Vagina (tissue), 2 donors: Measurements from ENCODE around the gene KIF16B. TPM values are rescaled to one million over a fixed set of nuclear protein-coding genes. Genes with fewer than 3 reads are reported as not detected.
"Not testable (repeated sequence)": the region's sequence is repeated elsewhere in the genome, so short reads cannot be mapped to it uniquely, and the experiment has no call there.

Experiments used
- DNase-seq, 2 donors: peaks; one replicate each; pipeline ENCODE4 v3.0.0-alpha.2; 2017; ENCODE audit errors: extremely low spot score in 2 of 2
- H3K27ac ChIP-seq: fragments of 200-600 bp; sonication (generic); one replicate; pipeline ENCODE4 v1.5.1; 2019
- H3K27me3 ChIP-seq: fragments of 200-600 bp; sonication (generic); one replicate; pipeline ENCODE4 v1.5.1; 2019
- H3K36me3 ChIP-seq, 2 donors: fragments of 200-600 bp; sonication (generic); one replicate each; pipeline ENCODE4 v1.5.1; 2017 to 2019
- H3K4me1 ChIP-seq: fragments of 200-600 bp; sonication (generic); one replicate; pipeline ENCODE4 v1.5.1; 2019
- H3K4me3 ChIP-seq, 2 donors: fragments of 200-600 bp; sonication (generic); 1 replicate in 1 of 2; 2 replicates in 1 of 2; pipeline ENCODE4 v1.5.1; 2016 to 2019
- H3K9me3 ChIP-seq: fragments of 200-600 bp; sonication (generic); one replicate; pipeline ENCODE4 v1.5.1; 2019
- POLR2A ChIP-seq, 2 donors: fragments of 450-650 bp; IDR thresholded peaks; one replicate each; pipeline ENCODE4 v1.6.1; 2017; ENCODE audit warnings: antibody characterized with exemption in 2 of 2, mild to moderate bottlenecking in 2 of 2, moderate library complexity in 2 of 2
- POLR2AphosphoS5 ChIP-seq, 2 donors: sonication (generic); formaldehyde crosslinking; IDR thresholded peaks; one replicate each; pipeline ENCODE4 v1.9.0; 2017; ENCODE audit warnings: antibody characterized with exemption in 2 of 2, mild to moderate bottlenecking in 2 of 2, low read depth in 1 of 2; ENCODE audit not compliant: insufficient read depth in 1 of 2
- intact Hi-C: fragments of 100-400 bp; cut with DNase I; formaldehyde crosslinking; loops from one replicate; pipeline ENCODE4 v1.15.1; 2023
- total RNA-seq: library from RNA; depleted of rRNA; stranded (reverse); fragments of >200 nt; gene quantifications from one replicate; pipeline ENCODE4 v1.2.3, GENCODE V29; 2016
- TF ChIP-seq, protein P1 (sequence below), 3 experiments: fragments of 450-650 bp in 2 of 3; fragments of 200-600 bp in 1 of 3; sonication (generic) in 1 of 3; IDR thresholded peaks; one replicate each; pipeline ENCODE4 v1.5.1; 2017 to 2019; ENCODE audit warnings: antibody characterized with exemption in 3 of 3, mild to moderate bottlenecking in 2 of 3, moderate library complexity in 2 of 3

Gene KIF16B
- total RNA-seq, 1 donor from 2014 or later, result 27.7 TPM

DNA sequence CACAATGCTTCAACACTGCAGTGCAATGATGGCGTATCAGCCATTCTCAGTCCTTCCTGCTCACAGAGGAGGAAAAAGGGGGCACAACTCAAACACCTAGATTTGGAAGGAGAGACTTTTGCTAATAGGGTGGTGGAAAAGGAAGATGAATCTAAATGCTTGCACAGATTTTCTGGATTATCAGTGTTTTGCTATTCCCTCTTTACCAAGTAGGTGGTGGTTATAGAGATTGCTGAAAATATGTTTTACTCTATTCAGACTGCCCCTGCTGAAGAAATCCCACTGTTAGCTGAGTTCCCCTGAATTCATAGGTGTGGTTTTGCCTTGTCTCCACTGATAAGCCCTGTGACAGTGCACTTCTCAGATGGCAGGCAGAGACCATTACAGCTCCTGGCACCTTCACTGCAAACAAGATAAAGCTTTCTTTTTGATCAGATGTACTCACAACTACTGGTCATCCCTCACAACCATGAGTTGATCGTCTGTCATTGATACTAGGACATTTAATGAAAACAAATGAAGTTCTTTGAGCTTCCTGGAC is 311.4 kb downstream of the KIF16B start:
- intact Hi-C loops, result no loop called here
- no peak for TF ChIP-seq POLR2A (IDR thresholded peaks at IDR 0.05)
- TF ChIP-seq, protein P1, sequence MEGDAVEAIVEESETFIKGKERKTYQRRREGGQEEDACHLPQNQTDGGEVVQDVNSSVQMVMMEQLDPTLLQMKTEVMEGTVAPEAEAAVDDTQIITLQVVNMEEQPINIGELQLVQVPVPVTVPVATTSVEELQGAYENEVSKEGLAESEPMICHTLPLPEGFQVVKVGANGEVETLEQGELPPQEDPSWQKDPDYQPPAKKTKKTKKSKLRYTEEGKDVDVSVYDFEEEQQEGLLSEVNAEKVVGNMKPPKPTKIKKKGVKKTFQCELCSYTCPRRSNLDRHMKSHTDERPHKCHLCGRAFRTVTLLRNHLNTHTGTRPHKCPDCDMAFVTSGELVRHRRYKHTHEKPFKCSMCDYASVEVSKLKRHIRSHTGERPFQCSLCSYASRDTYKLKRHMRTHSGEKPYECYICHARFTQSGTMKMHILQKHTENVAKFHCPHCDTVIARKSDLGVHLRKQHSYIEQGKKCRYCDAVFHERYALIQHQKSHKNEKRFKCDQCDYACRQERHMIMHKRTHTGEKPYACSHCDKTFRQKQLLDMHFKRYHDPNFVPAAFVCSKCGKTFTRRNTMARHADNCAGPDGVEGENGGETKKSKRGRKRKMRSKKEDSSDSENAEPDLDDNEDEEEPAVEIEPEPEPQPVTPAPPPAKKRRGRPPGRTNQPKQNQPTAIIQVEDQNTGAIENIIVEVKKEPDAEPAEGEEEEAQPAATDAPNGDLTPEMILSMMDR (IDR thresholded peaks at IDR 0.05), result no peak
- TF ChIP-seq POLR2AphosphoS5 (IDR thresholded peaks at IDR 0.05; ENCODE audit: insufficient read depth in 1 of 2, low read depth in 1 of 2), result no peak
- no peaks in the 10 kb centered on the region for H3K36me3 ChIP-seq
- H3K4me1 ChIP-seq, result no peaks in the 10 kb centered on the region
- DNase-seq, result peak in 1 of 2 donors; percentile 27
- H3K27ac ChIP-seq, result no peak overlapping the region
- H3K4me3 ChIP-seq, result no peak overlapping the region
- no peaks in the 10 kb centered on the region for H3K27me3 ChIP-seq
- no peaks in the 10 kb centered on the region for H3K9me3 ChIP-seq

GRCh38 chr20:16260911-16261310 is 312.3 kb downstream of the KIF16B start:
- Histone ChIP-seq H3K36me3 (no peaks in the 10 kb centered on the region), H3K4me3 (no peak overlapping the region), H3K27ac (no peak overlapping the region), H3K4me1 (no peaks in the 10 kb centered on the region), H3K9me3 (no peaks in the 10 kb centered on the region), H3K27me3 (no peaks in the 10 kb centered on the region)
- no peak for TF ChIP-seq POLR2A (IDR thresholded peaks at IDR 0.05)
- no peak for TF ChIP-seq POLR2AphosphoS5 (IDR thresholded peaks at IDR 0.05; ENCODE audit: insufficient read depth in 1 of 2, low read depth in 1 of 2)
- TF ChIP-seq, protein P1 (IDR thresholded peaks at IDR 0.05), result no peak
- no peak for DNase-seq
- intact Hi-C loops, result no loop called here

DNA sequence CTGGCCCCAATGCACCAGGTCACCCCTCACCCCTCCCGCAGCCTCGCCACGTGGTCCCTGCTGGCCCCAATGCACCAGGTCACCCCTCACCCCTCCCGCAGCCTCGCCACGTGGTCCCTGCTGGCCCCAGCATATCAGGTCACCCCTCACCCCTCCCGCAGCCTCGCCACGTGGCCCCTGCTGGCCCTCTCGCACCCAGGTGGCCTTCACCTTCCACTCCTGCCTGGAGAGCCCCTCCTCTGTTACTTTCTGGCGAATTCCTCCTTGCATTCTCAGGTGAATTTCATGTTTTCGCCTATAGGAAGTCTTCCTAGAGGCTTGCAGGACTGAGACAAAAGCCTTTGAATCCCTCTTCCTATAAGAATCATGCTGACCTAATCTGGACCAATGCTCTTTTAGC is 313.1 kb downstream of the KIF16B start:
- H3K36me3 ChIP-seq, intact Hi-C loops, H3K9me3 ChIP-seq, H3K4me3 ChIP-seq, H3K4me1 ChIP-seq, H3K27me3 ChIP-seq, H3K27ac ChIP-seq: not testable (repeated sequence)
- DNase-seq, result peak; percentile 25 to 67

- TF ChIP-seq POLR2AphosphoS5 (IDR thresholded peaks at IDR 0.05; ENCODE audit: insufficient read depth in 1 of 2, low read depth in 1 of 2), result no peak
- TF ChIP-seq, protein P1 (IDR thresholded peaks at IDR 0.05), result no peak
- Histone ChIP-seq H3K4me1 (no peaks in the 10 kb centered on the region), H3K4me3 (no peak overlapping the region), H3K36me3 (no peaks in the 10 kb centered on the region), H3K27me3 (no peaks in the 10 kb centered on the region), H3K27ac (no peak overlapping the region), H3K9me3 (no peaks in the 10 kb centered on the region)
- intact Hi-C loops, result no loop called here
- DNase-seq, result peak; percentile 42 to 70
Measured at GRCh38 chr20:16258766-16259165, 314.5 kb downstream of the KIF16B start.

GRCh38 chr20:16257813-16258430 is 315.3 kb downstream of the KIF16B start:
- no peak for TF ChIP-seq POLR2A (IDR thresholded peaks at IDR 0.05)
- TF ChIP-seq, protein P1 (IDR thresholded peaks at IDR 0.05), result no peak
- no peak for TF ChIP-seq POLR2AphosphoS5 (IDR thresholded peaks at IDR 0.05; ENCODE audit: insufficient read depth in 1 of 2, low read depth in 1 of 2)
- no peaks in the 10 kb centered on the region for H3K4me1 ChIP-seq
- DNase-seq, result peak; percentile 42 to 93
- H3K9me3 ChIP-seq, result no peaks in the 10 kb centered on the region
- intact Hi-C loops, result no loop called here
- H3K27me3 ChIP-seq, result no peaks in the 10 kb centered on the region
- no peaks in the 10 kb centered on the region for H3K36me3 ChIP-seq
- H3K27ac ChIP-seq, result no peak overlapping the region
- H3K4me3 ChIP-seq, result no peak overlapping the region
